ENCODE results near the gene ZNF474.

ZNF474 gene

DNA sequence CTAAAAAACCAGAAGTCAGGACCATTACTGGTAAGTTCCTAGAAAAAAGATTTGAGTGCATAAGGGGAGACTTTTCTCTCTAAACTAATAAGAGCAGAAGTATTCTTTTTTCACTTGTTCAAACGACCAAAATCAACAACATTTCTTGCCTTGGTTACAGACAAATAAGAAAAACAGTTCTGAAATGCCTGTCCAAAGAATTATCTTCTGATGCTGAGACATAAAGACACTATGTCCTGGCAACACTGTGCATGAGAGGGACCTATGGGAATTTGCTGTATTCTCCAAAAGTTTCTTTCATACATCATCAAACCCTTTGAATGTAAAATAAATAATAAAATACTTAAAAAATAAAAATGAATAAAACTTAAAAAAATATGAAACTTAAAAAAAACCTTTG is 50.4 kb downstream of the ZNF474 start:
- H3K4me3 ChIP-seq (ENCODE audit: low read depth, low read length): no peak overlapping the region
- DNase-seq (ENCODE audit: low read depth): no peak
- TF ChIP-seq CTCF (IDR thresholded peaks at IDR 0.05; ENCODE audit: control insufficient read depth, extremely low read depth, insufficient read depth): no peak

- TF ChIP-seq CTCF (IDR thresholded peaks at IDR 0.05; ENCODE audit: control insufficient read depth, extremely low read depth, insufficient read depth): no peak
- DNase-seq (ENCODE audit: low read depth): no peak
- H3K4me3 ChIP-seq (ENCODE audit: low read depth, low read length): no peak overlapping the region
Measured at GRCh38 chr5:122180146-122180712, 50.9 kb downstream of the ZNF474 start.

- no peak overlapping the region for H3K4me3 ChIP-seq (ENCODE audit: low read depth, low read length)
- TF ChIP-seq CTCF (IDR thresholded peaks at IDR 0.05; ENCODE audit: control insufficient read depth, extremely low read depth, insufficient read depth): no peak
- no peak for DNase-seq (ENCODE audit: low read depth)
Measured at GRCh38 chr5:122180863-122181548, 51.7 kb downstream of the ZNF474 start.

DNA sequence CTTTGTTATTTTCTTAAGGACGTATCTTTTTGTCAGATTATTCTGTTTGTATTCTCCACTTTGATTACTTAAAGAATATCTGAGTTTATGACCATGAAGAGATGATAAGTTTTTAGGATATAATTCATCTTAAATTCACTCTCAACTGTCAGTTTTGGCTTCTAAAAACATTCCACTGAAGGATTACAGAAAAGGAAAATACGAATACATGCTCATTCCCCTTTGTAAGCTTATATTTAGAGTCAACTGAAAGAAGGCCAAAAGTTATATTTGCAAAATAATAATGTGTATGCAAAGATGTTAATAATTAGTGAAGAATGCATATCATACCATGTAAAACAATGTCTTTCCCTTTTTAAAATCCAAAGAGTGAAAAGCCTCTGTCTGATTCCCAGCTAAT is 52.5 kb downstream of the ZNF474 start:
- no peak for TF ChIP-seq CTCF (IDR thresholded peaks at IDR 0.05; ENCODE audit: control insufficient read depth, extremely low read depth, insufficient read depth)
- no peak overlapping the region for H3K4me3 ChIP-seq (ENCODE audit: low read depth, low read length)
- DNase-seq (ENCODE audit: low read depth): no peak

GRCh38 chr5:122182491-122182921 is 53.2 kb downstream of the ZNF474 start:
- no peak for TF ChIP-seq CTCF (IDR thresholded peaks at IDR 0.05; ENCODE audit: control insufficient read depth, extremely low read depth, insufficient read depth)
- no peak overlapping the region for H3K4me3 ChIP-seq (ENCODE audit: low read depth, low read length)
- no peak for DNase-seq (ENCODE audit: low read depth)

DNA sequence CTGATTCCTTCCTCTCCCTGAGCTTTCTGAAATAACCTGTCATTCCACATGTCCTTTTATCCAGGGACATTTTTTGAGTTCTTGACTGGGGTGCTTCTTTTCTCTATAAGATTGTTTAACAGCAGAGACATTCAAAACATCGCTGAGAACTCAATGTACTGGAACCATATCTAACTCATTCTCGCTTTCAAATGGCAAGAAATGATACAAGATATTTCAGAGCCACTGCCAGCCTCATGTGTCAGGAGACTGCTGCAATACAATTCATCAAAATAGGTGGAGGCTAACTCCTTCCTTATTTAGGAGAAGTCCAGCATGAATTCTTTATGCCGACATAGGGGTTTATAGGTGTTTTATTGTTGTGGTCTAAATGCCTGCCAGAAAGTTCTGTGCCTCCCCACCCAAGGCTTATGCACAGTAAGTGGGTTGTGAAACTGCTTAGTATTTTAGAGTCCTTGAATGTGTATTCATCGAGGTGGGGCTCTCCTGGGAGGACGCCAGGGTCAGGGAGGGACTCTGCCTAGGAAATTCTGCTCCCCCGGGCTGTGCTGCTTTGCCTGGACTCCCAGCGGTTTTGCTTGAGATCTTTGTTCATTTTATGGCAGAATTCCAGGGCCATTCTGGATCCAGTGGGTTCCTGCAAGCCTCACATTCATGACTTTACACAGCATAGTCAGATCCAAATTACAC is 53.9 kb downstream of the ZNF474 start:
- no peak overlapping the region for H3K4me3 ChIP-seq (ENCODE audit: low read depth, low read length)
- TF ChIP-seq CTCF (IDR thresholded peaks at IDR 0.05; ENCODE audit: control insufficient read depth, extremely low read depth, insufficient read depth): no peak
- DNase-seq (ENCODE audit: low read depth): no peak

Data from LNCaP clone FGC (cell line).